SH-SY5Y (cell line): ENCODE data around the gene CXCR6.

ENCODE experiments used
- GATA2 ChIP-seq: IDR thresholded peaks from 2 replicates; pipeline ENCODE4 v1.6.1; 2011; ENCODE audit warnings: mild to moderate bottlenecking, low read depth, low read length
- GATA3 ChIP-seq: IDR thresholded peaks from 2 replicates; pipeline ENCODE4 v1.6.1; 2011; ENCODE audit warnings: low read depth, mild to moderate bottlenecking, low read length, moderate library complexity

GRCh38 chr3:45978006-45978761 is 34.9 kb downstream of the CXCR6 start:
- TF ChIP-seq GATA2 (no peak), GATA3 (no peak)
